Glutamatergic neuron (in vitro differentiated cells): ENCODE results near the gene GJD4. TPM values are rescaled to one million over a fixed set of nuclear protein-coding genes. Genes with fewer than 3 reads are reported as not detected.

Source experiments
- DNase-seq: peaks from one replicate; pipeline ENCODE4 v3.0.0; 2022
- H3K27ac Mint-ChIP-seq: one replicate; pipeline ENCODE4 v1.8.0; 2020; ENCODE audit warnings: mild to moderate bottlenecking, mixed read lengths, inconsistent platforms; ENCODE audit not compliant: unreplicated experiment
- H3K27me3 Mint-ChIP-seq: one replicate; pipeline ENCODE4 v1.8.0; 2020; ENCODE audit warnings: mild to moderate bottlenecking, moderate library complexity, mixed read lengths, inconsistent platforms; ENCODE audit not compliant: unreplicated experiment
- H3K36me3 Mint-ChIP-seq: one replicate; pipeline ENCODE4 v1.8.0; 2020; ENCODE audit warnings: mild to moderate bottlenecking, mixed read lengths, inconsistent platforms; ENCODE audit not compliant: unreplicated experiment
- H3K4me1 Mint-ChIP-seq: one replicate; pipeline ENCODE4 v1.8.0; 2020; ENCODE audit warnings: mild to moderate bottlenecking, low read depth, mixed read lengths, inconsistent platforms; ENCODE audit not compliant: unreplicated experiment
- H3K4me3 Mint-ChIP-seq: one replicate; pipeline ENCODE4 v1.8.0; 2020; ENCODE audit warnings: mild to moderate bottlenecking, mixed read lengths, inconsistent platforms; ENCODE audit not compliant: unreplicated experiment
- H3K9me3 Mint-ChIP-seq: one replicate; pipeline ENCODE4 v1.8.0; 2020; ENCODE audit warnings: mild to moderate bottlenecking, moderate library complexity, mixed read lengths, inconsistent platforms; ENCODE audit not compliant: unreplicated experiment
- CTCF ChIP-seq: fragments of 200-600 bp; sonication (generic); IDR thresholded peaks from one replicate; pipeline ENCODE4 v1.5.0; 2021; ENCODE audit not compliant: partially characterized antibody, unreplicated experiment
- total RNA-seq: library from RNA; stranded (reverse); fragmentation: NEBNext Ultra II Directional; extraction: Animal tissue kit (Norgen Biotek cat#: 25700); gene quantifications from one replicate; pipeline ENCODE4 v1.2.1, GENCODE V29; 2021; ENCODE audit not compliant: unreplicated experiment

GJD4 gene
- total RNA-seq, 1 donor from 2014 or later: not detected

- H3K9me3 Mint-ChIP-seq: peaks cover 7% of the 10 kb centered on the region
- TF ChIP-seq CTCF: no peak
- peaks cover 8% of the 10 kb centered on the region for H3K27me3 Mint-ChIP-seq
- peaks cover 10% of the 10 kb centered on the region for H3K36me3 Mint-ChIP-seq
- no peaks in the 10 kb centered on the region for H3K4me1 Mint-ChIP-seq
- no peak overlapping the region for H3K4me3 Mint-ChIP-seq
- H3K27ac Mint-ChIP-seq: no peak overlapping the region
- no peak for DNase-seq
These were observed 8.6 kb downstream of the GJD4 start for GRCh38 chr10:35613597-35614226.

GRCh38 chr10:35614312-35614711, 9.2 kb downstream of the GJD4 start:
- DNase-seq: no peak

GRCh38 chr10:35626971-35627507, 21.9 kb downstream of the GJD4 start:
- Mint-ChIP-seq H3K4me3 (no peak overlapping the region), H3K9me3 (peaks cover 4% of the 10 kb centered on the region), H3K36me3 (no peaks in the 10 kb centered on the region), H3K27me3 (peaks cover 4% of the 10 kb centered on the region), H3K27ac (no peak overlapping the region), H3K4me1 (no peaks in the 10 kb centered on the region)
- DNase-seq: no peak
- TF ChIP-seq CTCF: no peak

More at GRCh38 chr10:35614312-35614711, 9.2 kb downstream of the GJD4 start:
- Mint-ChIP-seq H3K27ac (no peak overlapping the region), H3K27me3 (peaks cover 8% of the 10 kb centered on the region), H3K36me3 (peaks cover 10% of the 10 kb centered on the region), H3K9me3 (peaks cover 5% of the 10 kb centered on the region), H3K4me3 (no peak overlapping the region), H3K4me1 (no peaks in the 10 kb centered on the region)
- TF ChIP-seq CTCF: no peak

- Mint-ChIP-seq H3K4me1 (no peaks in the 10 kb centered on the region), H3K27ac (no peak overlapping the region), H3K9me3 (peaks cover 9% of the 10 kb centered on the region), H3K27me3 (peaks cover 6% of the 10 kb centered on the region), H3K4me3 (no peak overlapping the region), H3K36me3 (no peaks in the 10 kb centered on the region)
- DNase-seq: no peak
- TF ChIP-seq CTCF: no peak
These were observed 26.3 kb downstream of the GJD4 start for GRCh38 chr10:35631404-35631803.

GRCh38 chr10:35632027-35632426, 26.9 kb downstream of the GJD4 start:
- Mint-ChIP-seq H3K27me3 (peaks cover 6% of the 10 kb centered on the region), H3K4me3 (no peak overlapping the region), H3K36me3 (no peaks in the 10 kb centered on the region), H3K27ac (no peak overlapping the region), H3K4me1 (no peaks in the 10 kb centered on the region), H3K9me3 (peaks cover 9% of the 10 kb centered on the region)
- TF ChIP-seq CTCF: no peak
- DNase-seq: no peak
